CD8-positive, alpha-beta memory T cell (primary cell): ENCODE results near the gene GMDS. TPM values are rescaled to one million over a fixed set of nuclear protein-coding genes. Genes with fewer than 3 reads are reported as not detected.

ENCODE experiments used
- CTCF ChIA-PET: fragments of 350-600 bp; sonication (Branson Sonifier 250); formaldehyde crosslinking; loops from one replicate; lab custom pipeline; 2021; ENCODE audit warnings: antibody characterized with exemption; lab: Charles Lee
- POLR2A ChIA-PET: fragments of 350-600 bp; sonication (Branson Sonifier 250); formaldehyde crosslinking; loops from one replicate; lab custom pipeline; 2021; ENCODE audit warnings: antibody characterized with exemption; lab: Charles Lee
- DNase-seq, 5 donors: peaks; one replicate each; pipeline versions ENCODE4 v3.0.0 to v3.0.0-alpha.2; 2020 to 2022; ENCODE audit warnings: mixed read lengths in 1 of 5
- H3K27ac ChIP-seq: one replicate; pipeline ENCODE4 v1.7.0; 2013; ENCODE audit warnings: low read depth, mild to moderate bottlenecking, low read length, moderate library complexity
- H3K27me3 ChIP-seq: 2 replicates; pipeline ENCODE4 v1.7.0; 2013; ENCODE audit warnings: low read length, mild to moderate bottlenecking; ENCODE audit not compliant: insufficient read depth, poor library complexity, severe bottlenecking
- H3K36me3 ChIP-seq: 2 replicates; pipeline ENCODE4 v1.7.0; 2013; ENCODE audit warnings: mild to moderate bottlenecking, low read length, moderate library complexity; ENCODE audit not compliant: insufficient read depth
- H3K4me1 ChIP-seq: 2 replicates; pipeline ENCODE4 v1.7.0; 2013; ENCODE audit warnings: mild to moderate bottlenecking, low read length, moderate library complexity; ENCODE audit not compliant: insufficient read depth
- H3K4me3 ChIP-seq: 2 replicates; pipeline ENCODE4 v1.7.0; 2013; ENCODE audit warnings: mild to moderate bottlenecking, low read length
- H3K9me3 ChIP-seq: 2 replicates; pipeline ENCODE4 v1.7.0; 2013; ENCODE audit warnings: mild to moderate bottlenecking, low read length
- H3K27ac Mint-ChIP-seq, 8 donors: one replicate each; pipeline ENCODE4 v1.8.0; 2020 to 2021; ENCODE audit warnings: mixed read lengths in 8 of 8, mild to moderate bottlenecking in 6 of 8, inconsistent platforms in 3 of 8, moderate library complexity in 3 of 8
- H3K27me3 Mint-ChIP-seq, 2 donors: one replicate each; pipeline ENCODE4 v1.8.0; 2020 to 2021; ENCODE audit warnings: mixed read lengths in 2 of 2, mild to moderate bottlenecking in 1 of 2, moderate library complexity in 1 of 2
- H3K36me3 Mint-ChIP-seq, 3 donors: one replicate each; pipeline ENCODE4 v1.8.0; 2020 to 2021; ENCODE audit warnings: mixed read lengths in 3 of 3, inconsistent platforms in 1 of 3, mild to moderate bottlenecking in 1 of 3
- H3K4me1 Mint-ChIP-seq, 3 donors: one replicate each; pipeline ENCODE4 v1.8.0; 2020 to 2021; ENCODE audit warnings: mixed read lengths in 3 of 3, inconsistent platforms in 1 of 3, mild to moderate bottlenecking in 1 of 3
- H3K4me3 Mint-ChIP-seq, 7 donors: one replicate each; pipeline ENCODE4 v1.8.0; 2020 to 2021; ENCODE audit warnings: mixed read lengths in 7 of 7, mild to moderate bottlenecking in 6 of 7, moderate library complexity in 4 of 7, inconsistent platforms in 2 of 7
- H3K9me3 Mint-ChIP-seq, 5 donors: one replicate each; pipeline ENCODE4 v1.8.0; 2020 to 2022; ENCODE audit warnings: mixed read lengths in 5 of 5, mild to moderate bottlenecking in 3 of 5, moderate library complexity in 2 of 5, inconsistent platforms in 1 of 5
- polyA plus RNA-seq: library from polyadenylated mRNA; unstranded; fragments of 300-500 nt; fragmentation: Illumina TruSeq; gene quantifications from one replicate; pipeline ENCODE4 v1.2.3, GENCODE V29; 2021
- total RNA-seq, 2 experiments: library from RNA; stranded (reverse); gene quantifications; one replicate each; pipeline ENCODE4 v1.2.3, GENCODE V29; 2021

The GMDS gene
- total and polyA plus RNA-seq, 3 experiments from 2014 or later: 16.4 to 33.4 (median 28.6) TPM

DNA sequence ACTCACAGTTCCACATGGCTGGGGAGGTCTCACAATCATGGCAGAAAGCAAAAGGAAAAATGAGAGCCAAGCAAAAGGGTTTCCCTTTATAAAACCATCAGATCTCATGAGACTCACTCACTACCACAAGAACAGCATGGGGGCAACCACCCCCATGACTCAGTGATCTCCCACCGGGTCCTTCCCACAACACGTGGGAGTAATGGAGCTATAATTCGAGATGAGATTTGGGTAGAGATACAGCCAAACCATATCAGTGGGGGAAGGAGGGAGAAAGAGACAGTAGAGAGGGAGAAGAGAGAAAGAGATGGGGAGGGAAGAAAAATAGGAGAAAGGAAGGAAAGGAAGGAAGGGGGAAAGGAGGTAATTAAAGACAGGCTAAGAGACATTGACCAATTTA is 30.1 kb downstream of the GMDS start:
- POLR2A ChIA-PET: no interaction called here
- H3K4me3 Mint-ChIP-seq: no peak overlapping the region
- DNase-seq: no peak
- H3K36me3 Mint-ChIP-seq: no peaks in the 10 kb centered on the region
- peaks cover 0 to 6% of the 10 kb centered on the region in 2 donors for H3K27me3 Mint-ChIP-seq
- CTCF ChIA-PET: no interaction called here
- Histone ChIP-seq H3K9me3 (no peaks in the 10 kb centered on the region), H3K36me3 (no peaks in the 10 kb centered on the region), H3K4me3 (no peak overlapping the region), H3K4me1 (no peaks in the 10 kb centered on the region), H3K27ac (no peak overlapping the region), H3K27me3 (no peaks in the 10 kb centered on the region)
- H3K4me1 Mint-ChIP-seq: peaks cover 6 to 10% (median 8%) of the 10 kb centered on the region in 3 donors
- no peaks in the 10 kb centered on the region for H3K9me3 Mint-ChIP-seq
- H3K27ac Mint-ChIP-seq: no peak overlapping the region

DNA sequence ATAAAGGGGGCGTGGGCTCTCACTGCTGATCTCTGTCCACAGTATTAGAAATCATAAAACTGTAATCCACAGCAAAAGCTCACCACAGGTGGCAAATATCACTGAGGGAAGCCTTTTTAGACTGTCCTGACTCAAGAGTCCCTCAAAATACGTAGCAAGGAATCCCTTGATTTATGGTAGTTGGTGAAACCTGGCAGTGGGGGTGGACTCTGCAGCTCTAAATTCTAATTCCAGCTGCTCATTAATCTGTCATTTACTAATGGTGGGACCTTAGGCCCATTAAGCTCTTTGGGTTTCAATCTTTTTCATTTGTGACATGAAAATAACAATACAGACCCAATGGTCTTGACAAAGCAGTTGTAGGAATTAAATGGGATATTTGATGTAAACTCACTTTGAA is 32.3 kb downstream of the GMDS start:
- peaks cover 0 to 3% of the 10 kb centered on the region in 2 donors for H3K27me3 Mint-ChIP-seq
- no peaks in the 10 kb centered on the region for H3K36me3 Mint-ChIP-seq
- no peaks in the 10 kb centered on the region for H3K9me3 Mint-ChIP-seq
- no peak overlapping the region for H3K4me3 Mint-ChIP-seq
- H3K27ac Mint-ChIP-seq: no peak overlapping the region
- no peak overlapping the region for H3K27ac ChIP-seq
- DNase-seq: no peak
- peaks cover 3 to 6% (median 6%) of the 10 kb centered on the region in 3 donors for H3K4me1 Mint-ChIP-seq
- H3K4me1 ChIP-seq: no peaks in the 10 kb centered on the region
- POLR2A ChIA-PET: no interaction called here
- CTCF ChIA-PET: no interaction called here
- H3K9me3 ChIP-seq: no peaks in the 10 kb centered on the region
- no peaks in the 10 kb centered on the region for H3K27me3 ChIP-seq
- no peaks in the 10 kb centered on the region for H3K36me3 ChIP-seq
- H3K4me3 ChIP-seq: no peak overlapping the region

DNA sequence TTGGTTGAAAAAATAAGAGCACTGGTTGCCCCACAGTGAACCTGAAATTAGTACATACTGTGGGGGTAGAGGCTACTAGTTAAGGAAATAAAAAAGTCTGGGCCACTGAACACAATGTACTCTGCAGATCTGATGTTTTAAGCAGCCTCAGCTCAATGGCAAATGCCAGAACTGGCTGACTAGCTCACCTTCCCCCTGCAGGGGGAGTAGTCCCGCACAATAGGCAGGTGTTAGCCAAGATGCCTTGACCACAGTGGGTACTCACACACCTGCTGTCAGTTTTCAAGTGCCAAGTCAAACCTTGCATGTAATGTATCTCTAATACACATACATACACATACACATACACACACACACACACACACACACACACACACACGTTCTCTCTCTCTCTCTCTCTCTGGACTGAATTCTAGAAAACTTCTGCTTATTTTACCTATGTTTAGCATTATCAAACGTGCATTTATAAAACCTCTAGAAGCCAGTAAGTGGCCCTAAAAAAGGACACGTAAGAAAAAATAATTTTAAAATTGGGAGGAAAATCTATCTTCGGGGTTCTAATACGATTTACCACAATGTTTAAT is 36.1 kb downstream of the GMDS start:
- ChIA-PET CTCF (interaction anchor here (1.0 to 2.3 kb wide), 3 partner anchors 10 to 425 kb away, joined by 3 to 11 read pairs (median 4); no protein-coding TSS in a partner anchor), POLR2A (no interaction called here)
- Mint-ChIP-seq H3K27me3 (no peaks in the 10 kb centered on the region), H3K4me3 (no peak overlapping the region), H3K4me1 (peaks cover 1 to 6% (median 3%) of the 10 kb centered on the region in 3 donors), H3K27ac (peak overlapping the region in 2 of 8 donors; percentile 12 to 73), H3K9me3 (no peaks in the 10 kb centered on the region), H3K36me3 (no peaks in the 10 kb centered on the region)
- H3K9me3 ChIP-seq: no peaks in the 10 kb centered on the region
- H3K36me3 ChIP-seq: no peaks in the 10 kb centered on the region
- DNase-seq: peak in 2 of 5 donors; percentile 8 to 52
- no peak overlapping the region for H3K4me3 ChIP-seq
- no peaks in the 10 kb centered on the region for H3K4me1 ChIP-seq
- no peaks in the 10 kb centered on the region for H3K27me3 ChIP-seq
- no peak overlapping the region for H3K27ac ChIP-seq

DNA sequence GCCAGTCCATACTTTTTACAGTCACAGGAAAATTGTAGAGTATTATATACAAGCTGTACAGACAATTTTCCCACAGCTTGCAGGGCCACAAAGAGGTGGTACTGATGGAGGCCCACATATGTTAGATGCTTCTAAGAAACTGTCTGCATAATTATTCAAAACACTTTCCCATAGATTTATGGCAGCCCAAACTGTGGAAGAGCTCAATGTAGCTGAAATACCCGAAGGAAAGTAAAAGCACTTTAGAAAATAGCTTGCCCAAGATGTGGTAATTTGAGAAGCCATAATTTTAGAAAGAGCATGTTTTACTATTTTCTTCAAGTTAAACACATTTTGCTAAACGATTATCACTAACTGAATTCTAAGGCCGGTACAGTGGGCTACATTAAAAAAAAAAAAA is 36.9 kb downstream of the GMDS start:
- ChIA-PET CTCF (interaction anchor here (1.1 to 2.3 kb wide), 4 partner anchors 9 to 612 kb away, joined by 3 to 11 read pairs (median 4); no protein-coding TSS in a partner anchor), POLR2A (no interaction called here)
- Histone ChIP-seq H3K4me3 (no peak overlapping the region), H3K4me1 (no peaks in the 10 kb centered on the region), H3K36me3 (no peaks in the 10 kb centered on the region), H3K9me3 (no peaks in the 10 kb centered on the region), H3K27ac (no peak overlapping the region), H3K27me3 (no peaks in the 10 kb centered on the region)
- Mint-ChIP-seq H3K4me1 (peaks cover 1 to 6% (median 3%) of the 10 kb centered on the region in 3 donors), H3K27me3 (no peaks in the 10 kb centered on the region), H3K36me3 (no peaks in the 10 kb centered on the region), H3K4me3 (no peak overlapping the region), H3K9me3 (no peaks in the 10 kb centered on the region), H3K27ac (peak overlapping the region in 1 of 8 donors; percentile 82)
- DNase-seq: no peak

DNA sequence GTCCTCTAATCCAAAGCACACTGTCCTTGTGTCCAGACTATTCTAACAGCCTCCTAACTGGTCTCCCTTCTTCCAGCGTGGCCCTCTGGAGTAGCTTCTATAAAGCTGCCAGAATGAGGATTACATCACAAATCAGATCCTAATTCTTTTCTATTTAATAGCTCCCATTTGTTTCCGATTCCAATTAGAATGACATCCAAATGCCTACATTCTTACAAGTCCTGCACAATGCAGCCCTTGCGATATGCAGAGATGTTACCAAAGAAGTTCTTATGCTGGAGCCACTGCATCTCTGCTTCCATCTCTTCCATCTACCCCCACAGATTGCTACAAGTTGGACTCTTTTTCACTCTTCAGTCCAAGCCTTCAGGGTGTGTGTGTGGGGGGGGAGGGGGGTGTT is 40.0 kb downstream of the GMDS start:
- POLR2A ChIA-PET: no interaction called here
- DNase-seq: no peak
- Mint-ChIP-seq H3K27ac (no peak overlapping the region), H3K9me3 (no peaks in the 10 kb centered on the region), H3K4me1 (peaks cover 1 to 6% (median 3%) of the 10 kb centered on the region in 3 donors), H3K27me3 (no peaks in the 10 kb centered on the region), H3K36me3 (no peaks in the 10 kb centered on the region), H3K4me3 (no peak overlapping the region)
- H3K27me3 ChIP-seq: no peaks in the 10 kb centered on the region
- H3K4me3 ChIP-seq: no peak overlapping the region
- H3K4me1 ChIP-seq: no peaks in the 10 kb centered on the region
- CTCF ChIA-PET: interaction anchor here (1.3 kb wide), 1 partner anchor 429 kb away, joined by 5 read pairs; no protein-coding TSS in a partner anchor
- no peaks in the 10 kb centered on the region for H3K9me3 ChIP-seq
- no peak overlapping the region for H3K27ac ChIP-seq
- no peaks in the 10 kb centered on the region for H3K36me3 ChIP-seq

DNA sequence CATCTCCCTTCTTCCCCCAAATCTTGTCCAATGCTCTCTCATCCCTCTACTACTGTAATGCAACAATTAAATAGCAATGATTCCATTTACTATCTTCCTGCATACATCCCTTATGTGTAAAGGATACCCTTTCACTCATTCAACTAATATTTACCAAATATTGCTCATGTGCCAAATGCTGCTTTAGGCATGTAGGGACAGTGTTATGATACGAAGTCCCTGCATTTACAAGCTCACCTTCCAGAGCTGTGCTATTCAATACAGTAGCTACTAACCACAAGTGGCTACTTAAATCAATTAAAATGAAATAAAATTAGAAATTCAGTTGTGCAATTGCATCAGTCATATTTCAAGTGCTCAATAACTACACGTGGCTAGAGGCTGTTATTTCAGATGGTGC is 41.1 kb downstream of the GMDS start:
- no peaks in the 10 kb centered on the region for H3K36me3 ChIP-seq

DNA sequence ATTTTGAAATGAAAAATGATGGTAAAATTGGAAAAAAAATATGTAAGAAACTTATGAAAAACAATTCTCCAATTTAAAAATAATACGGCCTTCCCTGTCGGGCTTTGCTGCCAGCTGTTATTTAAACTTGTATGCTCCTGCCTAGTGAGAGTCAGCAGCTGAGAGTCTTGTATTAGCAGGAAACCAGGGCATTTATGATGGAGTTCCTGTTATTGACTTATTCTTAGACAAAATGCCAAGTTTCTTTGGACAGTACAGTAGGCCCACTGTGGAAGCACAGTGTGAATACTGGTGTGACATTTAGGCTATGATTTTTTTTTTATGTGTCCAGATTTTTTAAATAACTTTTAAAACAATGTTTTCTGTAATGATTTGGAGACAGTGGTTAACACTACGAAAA is 42.1 kb downstream of the GMDS start:
- no peaks in the 10 kb centered on the region for H3K9me3 ChIP-seq
- Mint-ChIP-seq H3K36me3 (no peaks in the 10 kb centered on the region), H3K27me3 (no peaks in the 10 kb centered on the region), H3K27ac (no peak overlapping the region), H3K4me3 (no peak overlapping the region), H3K9me3 (no peaks in the 10 kb centered on the region), H3K4me1 (peaks cover 0 to 3% (median 0%) of the 10 kb centered on the region in 3 donors)
- H3K4me1 ChIP-seq: no peaks in the 10 kb centered on the region
- H3K36me3 ChIP-seq: no peaks in the 10 kb centered on the region
- POLR2A ChIA-PET: no interaction called here
- no peaks in the 10 kb centered on the region for H3K27me3 ChIP-seq
- DNase-seq: no peak
- H3K27ac ChIP-seq: no peak overlapping the region
- H3K4me3 ChIP-seq: no peak overlapping the region
- CTCF ChIA-PET: no interaction called here

More for the DNA sequence above, 41.1 kb downstream of the GMDS start:
- Mint-ChIP-seq H3K27me3 (no peaks in the 10 kb centered on the region), H3K4me3 (no peak overlapping the region), H3K36me3 (no peaks in the 10 kb centered on the region), H3K9me3 (no peaks in the 10 kb centered on the region), H3K4me1 (peaks cover 0 to 3% (median under 1%) of the 10 kb centered on the region in 3 donors), H3K27ac (no peak overlapping the region)
- H3K27me3 ChIP-seq: no peaks in the 10 kb centered on the region
- ChIA-PET POLR2A (no interaction called here), CTCF (no interaction called here)
- no peak overlapping the region for H3K4me3 ChIP-seq
- no peaks in the 10 kb centered on the region for H3K9me3 ChIP-seq
- H3K27ac ChIP-seq: no peak overlapping the region
- no peaks in the 10 kb centered on the region for H3K4me1 ChIP-seq
- no peak for DNase-seq

DNA sequence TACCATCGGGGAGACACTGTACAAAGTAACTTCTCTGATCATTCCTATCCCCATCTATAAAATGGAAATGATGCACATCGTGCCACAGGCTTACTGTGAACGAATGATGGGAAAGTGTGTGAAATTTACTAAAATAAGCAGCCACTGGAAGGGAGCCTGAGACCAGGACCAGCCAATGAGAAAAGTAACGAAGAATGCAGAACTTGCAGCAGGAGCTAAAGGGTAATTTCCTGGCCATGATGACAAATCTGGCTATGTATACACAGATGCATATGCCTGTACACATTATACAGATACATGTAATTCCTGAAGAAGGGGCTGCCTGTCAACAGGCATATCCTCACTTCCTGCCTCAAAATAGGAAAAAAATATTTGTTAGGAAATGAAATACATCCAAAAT is 47.4 kb downstream of the GMDS start:
- ChIA-PET CTCF (interaction anchor here (1.1 kb wide), 1 partner anchor 591 kb away, joined by 4 read pairs; no protein-coding TSS in a partner anchor), POLR2A (no interaction called here)
- H3K9me3 ChIP-seq: no peaks in the 10 kb centered on the region
- H3K27me3 Mint-ChIP-seq: no peaks in the 10 kb centered on the region
- no peaks in the 10 kb centered on the region for H3K36me3 ChIP-seq
- H3K36me3 Mint-ChIP-seq: no peaks in the 10 kb centered on the region
- H3K4me3 Mint-ChIP-seq: no peak overlapping the region
- no peak overlapping the region for H3K27ac ChIP-seq
- no peak overlapping the region for H3K27ac Mint-ChIP-seq
- H3K9me3 Mint-ChIP-seq: no peaks in the 10 kb centered on the region
- no peak for DNase-seq
- no peaks in the 10 kb centered on the region for H3K27me3 ChIP-seq
- no peak overlapping the region for H3K4me3 ChIP-seq
- H3K4me1 ChIP-seq: no peaks in the 10 kb centered on the region
- H3K4me1 Mint-ChIP-seq: peaks cover 0 to 6% (median 2%) of the 10 kb centered on the region in 3 donors
